Measurements from ENCODE around the gene HGF.
"Not testable (repeated sequence)": the region's sequence is repeated elsewhere in the genome, so short reads cannot be mapped to it uniquely, and the experiment has no call there.

HGF gene

DNA sequence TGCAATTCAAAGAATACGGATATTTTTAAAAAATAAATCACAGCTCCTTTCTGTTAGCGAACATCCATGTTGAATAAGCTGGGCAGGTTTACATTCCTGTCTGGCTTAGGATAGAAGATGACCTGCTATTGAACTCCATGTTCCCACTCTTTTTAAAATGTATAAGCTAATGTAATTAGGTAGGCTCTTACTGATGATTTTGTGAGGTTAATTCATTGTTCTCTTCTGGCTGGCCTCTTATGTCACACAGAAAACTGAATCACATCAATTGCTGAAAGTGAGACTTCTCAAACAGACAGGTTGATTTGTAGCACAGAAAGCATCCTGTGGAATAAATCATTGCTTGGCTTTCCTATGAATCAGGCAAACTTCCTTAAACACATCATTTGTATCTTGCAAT lies 24.2 kb downstream of the HGF start:
- Histone ChIP-seq H3K4me3 (ENCODE audit: low read depth, low read length) (no peak overlapping the region), H3K9me3 (ENCODE audit: control insufficient read depth, insufficient read depth, low read depth, low read length) (no peaks in the 10 kb centered on the region), H3K36me3 (ENCODE audit: control insufficient read depth, insufficient read depth, low read length) (no peaks in the 10 kb centered on the region), H3K27me3 (ENCODE audit: control insufficient read depth, insufficient read depth, low read length) (no peaks in the 10 kb centered on the region), H3K9ac (ENCODE audit: low read length) (no peak overlapping the region), H3K4me1 (ENCODE audit: control insufficient read depth, insufficient read depth, low read length) (no peaks in the 10 kb centered on the region), H3K27ac (ENCODE audit: low read depth, low read length) (no peak overlapping the region)

DNA sequence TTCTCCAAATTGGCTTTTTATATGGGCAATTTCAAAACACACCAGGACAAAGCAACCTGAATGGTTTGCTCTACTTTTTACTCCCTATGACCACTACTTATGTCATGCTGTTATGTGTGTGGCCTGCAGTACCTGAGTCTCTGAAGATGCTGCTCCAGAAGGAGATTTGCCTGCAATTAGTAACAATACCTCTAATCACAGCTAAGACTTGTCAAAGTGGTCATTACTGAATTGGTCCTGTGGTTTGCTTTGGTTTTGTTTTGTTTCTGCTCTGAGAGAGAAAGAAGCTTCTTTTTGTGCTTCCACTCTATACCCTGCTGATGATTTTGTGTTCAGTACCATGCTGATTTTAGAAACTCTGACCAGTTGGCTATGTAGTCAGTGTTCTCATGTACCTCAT lies 25.5 kb downstream of the HGF start:
- no peaks in the 10 kb centered on the region for H3K36me3 ChIP-seq (ENCODE audit: control insufficient read depth, insufficient read depth, low read length)
- H3K9me3 ChIP-seq (ENCODE audit: control insufficient read depth, insufficient read depth, low read depth, low read length) = no peaks in the 10 kb centered on the region
- no peaks in the 10 kb centered on the region for H3K27me3 ChIP-seq (ENCODE audit: control insufficient read depth, insufficient read depth, low read length)

DNA sequence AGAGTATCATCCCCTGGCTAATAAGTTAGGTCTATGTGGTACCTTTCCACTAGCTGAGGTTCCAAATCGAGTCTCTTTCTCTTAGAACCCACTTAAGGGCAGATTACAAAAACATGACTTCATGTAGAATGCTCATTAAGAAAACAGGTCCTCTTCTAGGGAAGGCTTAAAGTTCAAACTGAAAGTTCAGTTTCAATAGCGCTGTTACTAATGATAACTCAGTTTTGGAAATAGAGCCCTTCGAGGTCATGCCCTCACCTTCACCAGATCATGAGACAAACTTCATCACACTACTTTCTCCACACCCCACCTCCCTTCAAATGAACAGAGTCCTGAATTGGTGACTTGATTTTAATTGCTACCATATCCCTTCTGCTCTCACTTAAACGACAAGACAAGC lies 26.2 kb downstream of the HGF start:
- Histone ChIP-seq H3K4me1 (ENCODE audit: control insufficient read depth, insufficient read depth, low read length) (no peaks in the 10 kb centered on the region), H3K9ac (ENCODE audit: low read length) (no peak overlapping the region), H3K36me3 (ENCODE audit: control insufficient read depth, insufficient read depth, low read length) (no peaks in the 10 kb centered on the region), H3K27ac (ENCODE audit: low read depth, low read length) (no peak overlapping the region), H3K27me3 (ENCODE audit: control insufficient read depth, insufficient read depth, low read length) (no peaks in the 10 kb centered on the region), H3K4me3 (ENCODE audit: low read depth, low read length) (no peak overlapping the region), H3K9me3 (ENCODE audit: control insufficient read depth, insufficient read depth, low read depth, low read length) (no peaks in the 10 kb centered on the region)

More for the DNA sequence above, 25.5 kb downstream of the HGF start:
- Histone ChIP-seq H3K27ac (ENCODE audit: low read depth, low read length) (no peak overlapping the region), H3K9ac (ENCODE audit: low read length) (no peak overlapping the region), H3K4me1 (ENCODE audit: control insufficient read depth, insufficient read depth, low read length) (no peaks in the 10 kb centered on the region), H3K4me3 (ENCODE audit: low read depth, low read length) (no peak overlapping the region)

DNA sequence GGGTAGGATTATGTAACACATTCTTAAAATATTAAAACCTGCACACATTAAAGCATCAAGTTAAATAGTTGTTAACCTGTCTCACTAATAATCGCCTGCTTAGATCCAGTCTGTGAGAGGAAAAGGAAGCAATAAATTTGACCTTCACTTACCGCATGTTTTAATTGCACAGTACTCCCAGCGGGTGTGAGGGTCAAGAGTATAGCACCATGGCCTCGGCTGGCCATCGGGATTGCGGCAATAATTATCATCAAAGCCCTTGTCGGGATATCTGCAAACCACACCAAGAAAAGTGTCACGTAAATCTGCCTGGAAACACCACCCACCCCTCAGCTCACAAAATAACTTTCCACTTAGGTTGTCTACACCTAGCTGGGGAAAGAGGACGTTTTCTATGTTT lies 26.6 kb downstream of the HGF start:
- H3K36me3 ChIP-seq (ENCODE audit: control insufficient read depth, insufficient read depth, low read length) = no peaks in the 10 kb centered on the region
- H3K27me3 ChIP-seq (ENCODE audit: control insufficient read depth, insufficient read depth, low read length) = no peaks in the 10 kb centered on the region
- no peaks in the 10 kb centered on the region for H3K4me1 ChIP-seq (ENCODE audit: control insufficient read depth, insufficient read depth, low read length)
- no peaks in the 10 kb centered on the region for H3K9me3 ChIP-seq (ENCODE audit: control insufficient read depth, insufficient read depth, low read depth, low read length)
- no peak overlapping the region for H3K9ac ChIP-seq (ENCODE audit: low read length)
- no peak overlapping the region for H3K27ac ChIP-seq (ENCODE audit: low read depth, low read length)
- no peak overlapping the region for H3K4me3 ChIP-seq (ENCODE audit: low read depth, low read length)

DNA sequence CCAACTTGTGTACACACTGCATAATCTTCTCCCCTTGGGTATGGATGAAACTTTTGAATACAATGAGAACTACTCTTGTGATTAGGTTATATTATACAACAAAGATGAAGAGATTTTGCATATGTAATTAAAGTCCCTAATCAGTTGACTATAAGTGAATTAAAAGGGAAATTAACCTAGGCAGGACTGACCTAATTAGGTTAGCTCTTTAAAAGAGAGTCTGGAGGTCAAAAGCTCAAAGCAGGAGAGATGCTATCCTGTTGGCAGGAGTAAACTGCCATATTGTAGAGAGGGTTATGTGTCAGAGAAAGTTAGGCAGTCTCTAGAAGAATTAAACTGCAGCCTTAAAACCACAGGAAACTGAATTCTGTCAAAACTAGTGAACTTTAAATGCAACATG lies 29.4 kb downstream of the HGF start:
- no peaks in the 10 kb centered on the region for H3K9me3 ChIP-seq (ENCODE audit: control insufficient read depth, insufficient read depth, low read depth, low read length)
- H3K27ac ChIP-seq (ENCODE audit: low read depth, low read length) = no peak overlapping the region
- H3K36me3 ChIP-seq (ENCODE audit: control insufficient read depth, insufficient read depth, low read length) = no peaks in the 10 kb centered on the region
- no peak overlapping the region for H3K4me3 ChIP-seq (ENCODE audit: low read depth, low read length)
- no peaks in the 10 kb centered on the region for H3K4me1 ChIP-seq (ENCODE audit: control insufficient read depth, insufficient read depth, low read length)
- H3K9ac ChIP-seq (ENCODE audit: low read length) = no peak overlapping the region
- no peaks in the 10 kb centered on the region for H3K27me3 ChIP-seq (ENCODE audit: control insufficient read depth, insufficient read depth, low read length)

DNA sequence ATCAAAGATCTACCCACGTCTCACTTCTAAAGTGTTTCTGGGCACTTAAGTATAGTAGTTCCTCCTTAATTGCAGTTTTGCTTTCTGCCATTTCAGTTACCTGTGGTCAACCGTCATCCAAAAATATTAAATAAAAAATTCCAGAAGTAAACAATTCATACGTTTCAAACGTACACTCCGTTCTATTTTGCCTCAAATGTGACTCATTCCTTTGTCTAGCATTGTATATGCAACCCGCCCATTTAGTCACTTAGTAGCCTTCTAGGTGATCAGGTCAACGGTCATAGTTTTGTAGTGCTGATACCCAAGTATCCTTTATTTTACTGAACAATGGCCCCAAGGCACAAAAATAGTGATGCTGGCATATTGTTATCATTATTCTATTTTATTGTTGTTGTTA lies 33.8 kb downstream of the HGF start:
- no peak overlapping the region for H3K27ac ChIP-seq (ENCODE audit: low read depth, low read length)

DNA sequence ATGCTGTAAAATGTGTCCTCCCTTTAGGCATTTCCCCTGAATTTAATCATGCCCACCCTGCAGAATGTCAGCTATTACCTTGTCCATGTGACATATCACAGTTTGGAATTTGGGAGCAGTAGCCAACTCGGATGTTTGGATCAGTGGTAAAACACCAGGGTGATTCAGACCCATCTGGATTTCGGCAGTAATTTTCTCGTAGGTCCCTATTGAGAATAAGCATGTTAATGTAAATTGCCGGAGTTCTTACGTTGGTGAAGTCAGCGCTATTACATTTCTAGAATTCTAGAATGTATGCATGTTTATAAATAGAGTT lies 44.1 kb downstream of the HGF start:
- Histone ChIP-seq H3K27ac (ENCODE audit: low read depth, low read length) (no peak overlapping the region), H3K9ac (ENCODE audit: low read length) (no peak overlapping the region), H3K9me3 (ENCODE audit: control insufficient read depth, insufficient read depth, low read depth, low read length) (no peaks in the 10 kb centered on the region)

More for the DNA sequence above, 33.8 kb downstream of the HGF start:
- Histone ChIP-seq H3K9ac (ENCODE audit: low read length) (no peak overlapping the region), H3K9me3 (ENCODE audit: control insufficient read depth, insufficient read depth, low read depth, low read length) (no peaks in the 10 kb centered on the region), H3K4me3 (ENCODE audit: low read depth, low read length) (no peak overlapping the region), H3K36me3 (ENCODE audit: control insufficient read depth, insufficient read depth, low read length) (no peaks in the 10 kb centered on the region), H3K4me1 (ENCODE audit: control insufficient read depth, insufficient read depth, low read length) (no peaks in the 10 kb centered on the region), H3K27me3 (ENCODE audit: control insufficient read depth, insufficient read depth, low read length) (no peaks in the 10 kb centered on the region)

DNA sequence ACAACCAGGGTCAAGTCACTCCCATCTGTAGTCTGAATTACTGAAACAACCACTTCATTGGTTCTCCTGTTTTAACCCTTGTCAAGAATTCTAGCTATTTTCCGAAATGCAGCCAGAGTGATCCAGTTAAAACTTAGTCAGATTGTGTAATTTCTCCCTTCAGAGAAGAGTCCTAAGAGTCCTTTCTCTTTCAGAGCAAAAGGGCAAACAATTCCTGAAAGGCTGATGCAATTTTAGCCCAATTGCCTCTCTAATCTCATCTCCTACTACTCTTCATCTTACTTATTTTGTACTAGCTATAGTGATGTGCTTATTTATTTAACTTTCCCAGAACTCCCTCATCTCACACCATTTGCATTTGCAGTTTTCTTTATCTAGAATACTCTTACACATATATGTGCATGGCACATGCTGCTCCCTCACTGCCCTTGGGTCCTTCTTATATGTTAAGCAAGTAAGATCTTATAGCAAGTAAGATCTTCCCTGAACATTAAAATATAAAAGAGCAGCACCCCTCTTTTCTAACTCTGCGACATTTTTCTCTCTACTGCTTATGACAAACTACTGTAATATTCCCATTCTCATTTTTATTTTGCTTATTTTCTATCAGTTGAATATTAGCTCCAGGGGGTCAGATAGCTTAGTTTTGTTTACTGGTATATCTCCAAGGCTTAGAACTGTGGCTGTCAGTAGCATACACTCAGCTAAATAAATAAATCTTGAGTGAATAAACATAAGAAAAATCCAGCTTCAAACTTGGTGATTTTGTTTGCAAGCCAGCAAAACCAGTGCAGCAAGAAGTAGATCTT lies 44.6 kb downstream of the HGF start:
- Histone ChIP-seq H3K4me1 (ENCODE audit: control insufficient read depth, insufficient read depth, low read length) (no peaks in the 10 kb centered on the region), H3K27me3 (ENCODE audit: control insufficient read depth, insufficient read depth, low read length) (no peaks in the 10 kb centered on the region), H3K27ac (ENCODE audit: low read depth, low read length) (no peak overlapping the region), H3K9ac (ENCODE audit: low read length) (no peak overlapping the region), H3K36me3 (ENCODE audit: control insufficient read depth, insufficient read depth, low read length) (no peaks in the 10 kb centered on the region), H3K4me3 (ENCODE audit: low read depth, low read length) (no peak overlapping the region), H3K9me3 (ENCODE audit: control insufficient read depth, insufficient read depth, low read depth, low read length) (no peaks in the 10 kb centered on the region)

More for the DNA sequence above, 44.1 kb downstream of the HGF start:
- no peaks in the 10 kb centered on the region for H3K4me1 ChIP-seq (ENCODE audit: control insufficient read depth, insufficient read depth, low read length)
- no peaks in the 10 kb centered on the region for H3K27me3 ChIP-seq (ENCODE audit: control insufficient read depth, insufficient read depth, low read length)
- no peaks in the 10 kb centered on the region for H3K36me3 ChIP-seq (ENCODE audit: control insufficient read depth, insufficient read depth, low read length)
- no peak overlapping the region for H3K4me3 ChIP-seq (ENCODE audit: low read depth, low read length)

DNA sequence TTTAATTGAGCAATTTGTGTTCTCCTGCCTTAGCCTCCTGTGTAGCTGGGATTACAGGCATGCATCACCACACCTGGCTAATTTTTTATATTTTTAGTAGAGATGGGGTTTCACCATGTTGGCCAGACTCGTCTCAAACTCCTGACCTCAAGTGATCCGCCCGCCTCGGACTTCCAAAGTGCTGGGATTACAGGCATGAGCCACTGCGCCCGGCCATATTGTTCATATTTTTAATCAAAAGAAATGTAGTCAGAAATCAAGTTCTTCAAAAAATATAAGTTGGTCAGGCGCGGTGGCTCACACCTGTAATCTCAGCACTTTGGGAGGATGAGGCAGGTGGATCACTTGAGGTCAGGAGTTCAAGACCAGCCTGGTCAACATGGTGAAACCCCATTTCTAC lies 47.6 kb downstream of the HGF start:
- not testable (repeated sequence) for H3K9me3 ChIP-seq (ENCODE audit: control insufficient read depth, insufficient read depth, low read depth, low read length); H3K4me1 ChIP-seq (ENCODE audit: control insufficient read depth, insufficient read depth, low read length); H3K36me3 ChIP-seq (ENCODE audit: control insufficient read depth, insufficient read depth, low read length); H3K27me3 ChIP-seq (ENCODE audit: control insufficient read depth, insufficient read depth, low read length); H3K9ac ChIP-seq (ENCODE audit: low read length); H3K27ac ChIP-seq (ENCODE audit: low read depth, low read length); H3K4me3 ChIP-seq (ENCODE audit: low read depth, low read length)

DNA sequence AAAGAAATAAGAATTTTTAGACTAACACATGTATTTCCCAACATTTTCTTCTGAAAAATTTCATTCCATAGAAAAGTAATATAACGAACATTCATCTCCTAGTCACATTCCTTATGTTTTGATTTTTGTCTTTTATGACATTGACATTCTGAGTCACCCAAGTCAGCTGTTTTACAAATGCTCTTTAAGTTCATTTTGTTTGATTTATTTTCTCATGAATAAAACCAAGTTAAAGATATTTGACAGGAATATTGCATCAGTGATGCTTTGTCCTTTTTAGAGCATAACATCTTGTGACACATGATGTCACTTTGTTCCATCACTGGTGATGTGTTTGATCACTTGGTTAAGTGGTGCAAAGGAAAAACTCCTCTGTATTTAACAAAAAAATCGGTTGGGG lies 48.4 kb downstream of the HGF start:
- no peaks in the 10 kb centered on the region for H3K9me3 ChIP-seq (ENCODE audit: control insufficient read depth, insufficient read depth, low read depth, low read length)
- H3K4me3 ChIP-seq (ENCODE audit: low read depth, low read length) = no peak overlapping the region
- H3K9ac ChIP-seq (ENCODE audit: low read length) = no peak overlapping the region
- no peaks in the 10 kb centered on the region for H3K27me3 ChIP-seq (ENCODE audit: control insufficient read depth, insufficient read depth, low read length)
- H3K27ac ChIP-seq (ENCODE audit: low read depth, low read length) = no peak overlapping the region
- H3K36me3 ChIP-seq (ENCODE audit: control insufficient read depth, insufficient read depth, low read length) = no peaks in the 10 kb centered on the region
- H3K4me1 ChIP-seq (ENCODE audit: control insufficient read depth, insufficient read depth, low read length) = no peaks in the 10 kb centered on the region

DNA sequence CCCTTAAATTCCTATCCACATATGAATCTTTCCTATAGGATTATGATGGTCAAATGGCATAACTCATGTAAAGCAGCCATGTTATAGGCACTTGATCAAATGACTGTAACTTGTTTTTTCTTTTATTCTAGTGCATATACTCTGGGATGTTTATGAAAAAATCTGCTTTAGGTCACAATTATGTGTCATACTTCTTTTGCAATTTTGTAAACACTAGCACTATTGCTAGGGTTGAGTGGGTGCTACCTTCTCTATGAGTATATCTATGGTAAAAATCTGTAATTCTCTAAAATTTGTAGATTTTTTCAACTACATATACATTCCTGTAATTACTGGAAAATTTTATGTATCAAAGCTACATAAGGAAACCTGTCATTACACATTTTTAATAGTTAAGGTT lies 50.0 kb downstream of the HGF start:
- no peaks in the 10 kb centered on the region for H3K4me1 ChIP-seq (ENCODE audit: control insufficient read depth, insufficient read depth, low read length)
- H3K9me3 ChIP-seq (ENCODE audit: control insufficient read depth, insufficient read depth, low read depth, low read length) = no peaks in the 10 kb centered on the region
- no peak overlapping the region for H3K9ac ChIP-seq (ENCODE audit: low read length)
- no peak overlapping the region for H3K4me3 ChIP-seq (ENCODE audit: low read depth, low read length)
- H3K27me3 ChIP-seq (ENCODE audit: control insufficient read depth, insufficient read depth, low read length) = no peaks in the 10 kb centered on the region
- H3K27ac ChIP-seq (ENCODE audit: low read depth, low read length) = no peak overlapping the region
- H3K36me3 ChIP-seq (ENCODE audit: control insufficient read depth, insufficient read depth, low read length) = no peaks in the 10 kb centered on the region
